A549 treated with GW870086 at 1 μM for 4 hours (cell line): ENCODE results near the gene PARN. TPM values are rescaled to one million over a fixed set of nuclear protein-coding genes. Genes with fewer than 3 reads are reported as not detected.

Source experiments
- total RNA-seq: library from RNA; stranded (reverse); fragments of 200-300 nt; extraction: Qiagen RNA extraction; gene quantifications from 5 replicates; pipeline ENCODE4 v1.2.3, GENCODE V29; 2022; ENCODE audit warnings: low read depth

PARN gene, protein sequence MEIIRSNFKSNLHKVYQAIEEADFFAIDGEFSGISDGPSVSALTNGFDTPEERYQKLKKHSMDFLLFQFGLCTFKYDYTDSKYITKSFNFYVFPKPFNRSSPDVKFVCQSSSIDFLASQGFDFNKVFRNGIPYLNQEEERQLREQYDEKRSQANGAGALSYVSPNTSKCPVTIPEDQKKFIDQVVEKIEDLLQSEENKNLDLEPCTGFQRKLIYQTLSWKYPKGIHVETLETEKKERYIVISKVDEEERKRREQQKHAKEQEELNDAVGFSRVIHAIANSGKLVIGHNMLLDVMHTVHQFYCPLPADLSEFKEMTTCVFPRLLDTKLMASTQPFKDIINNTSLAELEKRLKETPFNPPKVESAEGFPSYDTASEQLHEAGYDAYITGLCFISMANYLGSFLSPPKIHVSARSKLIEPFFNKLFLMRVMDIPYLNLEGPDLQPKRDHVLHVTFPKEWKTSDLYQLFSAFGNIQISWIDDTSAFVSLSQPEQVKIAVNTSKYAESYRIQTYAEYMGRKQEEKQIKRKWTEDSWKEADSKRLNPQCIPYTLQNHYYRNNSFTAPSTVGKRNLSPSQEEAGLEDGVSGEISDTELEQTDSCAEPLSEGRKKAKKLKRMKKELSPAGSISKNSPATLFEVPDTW
- total RNA-seq, result 34.4 to 46.3 TPM (median 37.2 TPM) in 5 replicates

DNA sequence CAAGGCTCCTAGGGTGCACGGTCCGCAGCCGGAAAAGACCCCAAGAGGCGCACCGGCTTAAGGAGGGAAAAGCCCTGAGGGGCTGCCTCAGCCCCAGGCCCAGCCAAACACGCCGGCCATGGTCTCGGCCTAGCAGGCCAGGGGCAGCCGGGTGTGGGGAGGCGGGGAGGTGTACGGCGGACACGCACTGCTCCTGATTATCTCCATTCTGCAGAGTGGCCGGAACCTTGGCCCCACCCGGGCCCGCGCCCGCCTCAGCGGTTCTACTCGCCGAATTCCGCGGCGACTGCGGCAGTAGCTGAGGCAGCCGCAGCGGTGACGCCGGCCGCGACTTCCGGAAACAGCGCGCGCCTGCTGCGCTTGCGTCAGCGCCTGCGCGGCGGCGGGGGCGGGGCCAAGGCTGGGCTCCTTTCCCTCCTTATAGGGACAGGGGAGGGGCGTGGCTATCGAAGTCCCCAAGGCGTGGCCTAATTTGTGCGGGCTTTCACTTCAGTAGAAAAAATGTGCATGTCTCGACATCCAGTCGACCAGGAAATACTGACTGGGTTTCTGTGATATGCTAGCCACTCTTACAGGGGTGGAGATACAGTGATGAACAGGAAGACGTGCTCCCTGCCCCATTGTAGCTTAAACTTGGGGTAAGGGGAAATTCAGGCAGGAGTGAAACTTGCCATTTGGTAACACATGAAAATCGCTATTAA is at the start of gene PARN:
TSS of gene PARN (minus strand) at position 342 of the 701 bp plus-strand sequence. CDS start at position 207, 135 bp downstream.

DNA sequence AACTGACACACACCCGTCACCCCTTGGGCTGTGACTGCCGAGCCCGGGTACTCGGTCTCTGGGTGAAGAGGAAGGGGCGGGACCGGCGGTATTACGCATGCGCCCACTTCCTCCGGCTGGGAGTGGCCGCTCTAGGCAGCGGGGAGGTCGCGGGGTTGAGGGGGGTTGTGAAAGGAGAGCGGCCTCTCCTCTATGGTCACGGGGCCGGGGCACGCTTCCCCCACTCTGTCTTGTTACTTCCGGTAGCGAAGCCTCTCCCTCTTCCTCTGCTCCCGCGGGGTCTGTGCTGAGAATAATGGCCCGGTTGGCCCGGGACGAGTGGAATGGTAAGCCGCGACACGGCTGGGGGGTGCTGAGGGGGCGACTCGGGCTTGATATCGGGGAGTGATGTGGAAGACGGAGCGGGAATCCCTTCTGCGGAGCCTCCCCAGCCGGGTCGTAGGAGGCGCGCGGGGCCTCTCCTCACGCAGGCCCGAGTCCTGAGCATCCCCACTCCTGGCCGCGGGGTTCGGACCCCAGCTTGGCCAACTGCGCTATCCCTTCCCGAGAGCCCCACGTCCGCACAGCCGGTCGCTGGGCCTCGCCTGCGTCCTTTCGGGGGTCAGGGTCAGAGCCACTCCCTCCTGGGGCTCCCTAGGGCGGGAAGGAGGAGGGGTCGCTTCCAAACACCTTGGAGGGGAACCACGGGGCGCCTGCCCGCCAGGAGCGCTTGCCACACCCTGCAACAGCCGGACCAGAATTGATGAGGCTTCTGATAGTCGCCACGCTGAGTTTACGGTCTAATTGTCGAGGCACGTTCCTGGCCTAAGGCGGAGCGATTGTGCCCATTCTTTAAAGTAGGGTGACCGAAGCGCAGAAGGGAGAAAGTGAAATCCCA is 2.9 kb upstream of the PARN start, which contains the start of gene BFAR:
TSS of gene BFAR (plus strand) at position 259 of the 877 bp plus-strand sequence. CDS start 11,396 bp downstream, outside the sequence.

Other genes starting within 250 kb of the PARN start
- 105 to 120 TPM (median 117 TPM) in 5 replicates for gene BFAR, start 2.7 kb upstream of the PARN start, total RNA-seq
- gene PLA2G10, start 64.0 kb upstream of the PARN start, total RNA-seq, result 0.29 to 0.42 TPM (median 0.36 TPM) in 4 of 5 replicates, not detected in the other
- gene NPIPA3, start 73.2 kb upstream of the PARN start, total RNA-seq, result 1.2 to 2.1 TPM (median 1.4 TPM) in 5 replicates
- 0.71 to 2.8 TPM (median 1.2 TPM) in 5 replicates for gene NPIPA2, start 112.3 kb upstream of the PARN start, total RNA-seq
- gene NOMO1, start 203.5 kb upstream of the PARN start, total RNA-seq, result 93.3 to 97.1 TPM (median 96.3 TPM) in 5 replicates